Ovary (tissue), 9 donors: ENCODE data around the gene JARID2. TPM values are rescaled to one million over a fixed set of nuclear protein-coding genes. Genes with fewer than 3 reads are reported as not detected.

Experiments
- DNase-seq, 5 donors: peaks; one replicate each; pipeline ENCODE4 v3.0.0-alpha.2; 2019 to 2020
- H3K27ac ChIP-seq, 2 donors: fragments of 200-600 bp; one replicate each; pipeline versions ENCODE4 v1.5.1 to v1.8.0; 2019 to 2022
- H3K27me3 ChIP-seq: fragments of 200-600 bp; one replicate; pipeline ENCODE4 v1.8.0; 2022
- H3K36me3 ChIP-seq: fragments of 200-600 bp; sonication (generic); one replicate; pipeline ENCODE4 v1.5.1; 2019
- H3K4me1 ChIP-seq: one replicate; pipeline ENCODE4 v1.8.1; 2013; ENCODE audit warnings: mild to moderate bottlenecking, moderate library complexity; ENCODE audit not compliant: insufficient read depth
- H3K4me3 ChIP-seq: fragments of 200-600 bp; sonication (generic); one replicate; pipeline ENCODE4 v1.5.1; 2017
- H3K9me3 ChIP-seq, 2 donors: fragments of 200-600 bp in 1 of 2; sonication (generic) in 1 of 2; one replicate each; pipeline versions ENCODE4 v1.5.1 to v1.8.1; 2013 to 2019; ENCODE audit warnings: mild to moderate bottlenecking in 1 of 2, moderate library complexity in 1 of 2
- EP300 ChIP-seq: sonication (generic); formaldehyde crosslinking; IDR thresholded peaks from one replicate; pipeline ENCODE4 v1.6.1; 2017; ENCODE audit warnings: antibody characterized with exemption
- POLR2A ChIP-seq: fragments of 450-650 bp; IDR thresholded peaks from one replicate; pipeline ENCODE4 v1.6.1; 2017; ENCODE audit warnings: antibody characterized with exemption, mild to moderate bottlenecking, moderate library complexity
- WGBS, 3 donors: extraction: QIAGEN DNeasy Blood & Tissue Kit in 1 of 3; methylation state at CpG; one replicate each; pipeline versions ENCODE4 v1.1.5 to v1.1.7; 2013 to 2017; 5-methylcytosine and 5-hydroxymethylcytosine counted together
- intact Hi-C, 4 donors: fragments of 100-400 bp; cut with DNase I; formaldehyde crosslinking; loops; one replicate each; pipeline versions ENCODE4 v1.11.0 to v1.15.1; 2022 to 2023
- polyA plus RNA-seq, 2 donors: library from polyadenylated mRNA; stranded (reverse); fragments of 200-250 nt in 1 of 2; fragments of 350-450 nt in 1 of 2; fragmentation: Illumina TruSeq in 1 of 2; extraction: RNeasy Lipid Tissue Mini Kit (QIAGEN cat#74804) in 1 of 2; gene quantifications; one replicate each; pipeline ENCODE4 v1.2.3, GENCODE V29; 2013 to 2014
- total RNA-seq, 7 donors: library from RNA; depleted of rRNA in 2 of 7; stranded (reverse); fragments of >200 nt in 2 of 7; fragmentation: NEBNext Ultra II Directional in 3 of 7; extraction: Animal tissue kit (Norgen Biotek cat#: 25700) in 3 of 7; gene quantifications; one replicate each; pipeline versions ENCODE4 v1.1.0 to v1.2.4, GENCODE V29; 2016 to 2023
- TF ChIP-seq, protein P1 (sequence below), 3 donors: fragments of 450-650 bp in 2 of 3; fragments of 200-600 bp in 1 of 3; IDR thresholded peaks; one replicate each; pipeline versions ENCODE4 v1.5.1 to v1.8.0; 2016 to 2022; ENCODE audit warnings: antibody characterized with exemption in 3 of 3, mild to moderate bottlenecking in 1 of 3
- donor health status: DM: no; HTN: no; CAD: no; lungs with moderate emphysema.
- donor health status: DM: no; HTN: no; CAD: no.
- donor health status: Bipolar disorder and iron deficiency.
- donor health status: DM: yes; HTN: yes; CAD: no.
- donor health status: DM: no; HTN: no; CAD: no.
- donor health status: DM: yes; HTN: yes; CAD: no.

Gene JARID2
- total and polyA plus RNA-seq, 9 donors: 4.5 to 17.4 (median 8.7) TPM

DNA sequence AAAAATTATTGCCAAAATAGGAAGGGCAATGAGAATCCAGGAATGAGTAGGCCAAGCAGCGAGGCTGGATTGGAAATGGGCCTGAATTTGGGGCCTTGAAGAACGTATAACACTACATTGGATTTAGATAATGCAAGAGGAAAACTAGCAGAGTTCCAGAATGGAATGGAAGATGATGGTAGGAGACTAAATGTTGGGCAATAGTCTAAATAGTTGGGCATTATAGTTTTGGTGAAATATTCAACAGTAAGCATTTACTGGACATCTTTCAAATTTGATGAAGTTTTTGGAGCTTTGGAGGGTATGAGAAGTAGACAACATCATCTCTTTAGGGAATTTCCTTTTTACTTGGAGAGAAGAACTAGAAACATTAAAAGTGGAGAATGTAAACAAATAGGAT lies 3.4 kb upstream of the JARID2 start:
- no peak for DNase-seq
- H3K4me1 ChIP-seq: peaks cover 1% of the 10 kb centered on the region
- no peaks in the 10 kb centered on the region for H3K36me3 ChIP-seq
- no peak overlapping the region for H3K27ac ChIP-seq
- intact Hi-C loops: loop anchor here in 1 of 4 donors (10.0 kb wide), 2 partner anchors 252 to 1028 kb away; no protein-coding TSS in a partner anchor
- no peak overlapping the region for H3K4me3 ChIP-seq
- H3K9me3 ChIP-seq: no peaks in the 10 kb centered on the region
- H3K27me3 ChIP-seq: no peaks in the 10 kb centered on the region
- 53 to 87% (median 78%) methylated on average over 2 of the region's 2 CpGs for WGBS, 3 donors
- TF ChIP-seq EP300: no peak

DNA sequence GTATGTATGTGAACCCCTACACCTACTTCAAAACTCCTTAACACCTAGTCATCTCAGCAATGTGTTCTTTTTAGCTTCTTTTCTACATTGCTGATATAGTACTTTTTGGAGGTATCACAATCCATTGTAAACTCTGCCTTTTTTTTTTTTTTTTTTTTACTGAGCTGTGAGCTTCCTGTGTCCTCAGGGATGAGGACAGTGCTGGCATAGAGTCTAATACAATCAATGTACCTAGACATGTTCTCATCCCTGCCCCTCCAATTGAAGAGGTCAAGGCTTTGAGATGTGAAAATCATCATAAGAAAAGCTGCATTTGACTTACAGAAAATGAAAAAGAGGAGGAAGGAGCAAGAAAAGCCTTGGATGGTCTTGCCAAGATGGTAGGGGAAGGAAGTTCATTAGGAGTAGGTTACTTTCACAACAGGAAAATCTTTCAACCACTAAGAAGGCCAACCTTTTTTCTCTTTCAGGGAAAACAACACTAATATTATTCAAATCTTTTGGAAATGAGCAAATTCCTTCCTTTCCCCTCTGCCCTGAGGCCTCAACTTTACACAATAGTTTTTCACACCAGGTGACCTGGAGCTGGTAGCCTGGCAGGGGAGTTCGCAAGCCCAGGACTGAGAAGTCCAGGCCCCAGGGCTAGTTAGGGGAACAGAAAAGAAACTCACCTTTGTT lies 2.8 kb upstream of the JARID2 start:
- H3K36me3 ChIP-seq: no peaks in the 10 kb centered on the region
- H3K4me3 ChIP-seq: no peak overlapping the region
- no peaks in the 10 kb centered on the region for H3K27me3 ChIP-seq
- H3K4me1 ChIP-seq: peaks cover 1% of the 10 kb centered on the region
- DNase-seq: no peak
- intact Hi-C loops: loop anchor here in 1 of 4 donors (10.0 kb wide), 2 partner anchors 252 to 1028 kb away; no protein-coding TSS in a partner anchor
- H3K27ac ChIP-seq: no peak overlapping the region
- H3K9me3 ChIP-seq: no peaks in the 10 kb centered on the region
- WGBS, 3 donors: 87 to 96% (median 90%) methylated on average over 1 of the region's 1 CpG
- no peak for TF ChIP-seq EP300
- TF ChIP-seq POLR2A: no peak
- TF ChIP-seq, protein P1, sequence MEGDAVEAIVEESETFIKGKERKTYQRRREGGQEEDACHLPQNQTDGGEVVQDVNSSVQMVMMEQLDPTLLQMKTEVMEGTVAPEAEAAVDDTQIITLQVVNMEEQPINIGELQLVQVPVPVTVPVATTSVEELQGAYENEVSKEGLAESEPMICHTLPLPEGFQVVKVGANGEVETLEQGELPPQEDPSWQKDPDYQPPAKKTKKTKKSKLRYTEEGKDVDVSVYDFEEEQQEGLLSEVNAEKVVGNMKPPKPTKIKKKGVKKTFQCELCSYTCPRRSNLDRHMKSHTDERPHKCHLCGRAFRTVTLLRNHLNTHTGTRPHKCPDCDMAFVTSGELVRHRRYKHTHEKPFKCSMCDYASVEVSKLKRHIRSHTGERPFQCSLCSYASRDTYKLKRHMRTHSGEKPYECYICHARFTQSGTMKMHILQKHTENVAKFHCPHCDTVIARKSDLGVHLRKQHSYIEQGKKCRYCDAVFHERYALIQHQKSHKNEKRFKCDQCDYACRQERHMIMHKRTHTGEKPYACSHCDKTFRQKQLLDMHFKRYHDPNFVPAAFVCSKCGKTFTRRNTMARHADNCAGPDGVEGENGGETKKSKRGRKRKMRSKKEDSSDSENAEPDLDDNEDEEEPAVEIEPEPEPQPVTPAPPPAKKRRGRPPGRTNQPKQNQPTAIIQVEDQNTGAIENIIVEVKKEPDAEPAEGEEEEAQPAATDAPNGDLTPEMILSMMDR (IDR thresholded peaks at IDR 0.05): no peak

DNA sequence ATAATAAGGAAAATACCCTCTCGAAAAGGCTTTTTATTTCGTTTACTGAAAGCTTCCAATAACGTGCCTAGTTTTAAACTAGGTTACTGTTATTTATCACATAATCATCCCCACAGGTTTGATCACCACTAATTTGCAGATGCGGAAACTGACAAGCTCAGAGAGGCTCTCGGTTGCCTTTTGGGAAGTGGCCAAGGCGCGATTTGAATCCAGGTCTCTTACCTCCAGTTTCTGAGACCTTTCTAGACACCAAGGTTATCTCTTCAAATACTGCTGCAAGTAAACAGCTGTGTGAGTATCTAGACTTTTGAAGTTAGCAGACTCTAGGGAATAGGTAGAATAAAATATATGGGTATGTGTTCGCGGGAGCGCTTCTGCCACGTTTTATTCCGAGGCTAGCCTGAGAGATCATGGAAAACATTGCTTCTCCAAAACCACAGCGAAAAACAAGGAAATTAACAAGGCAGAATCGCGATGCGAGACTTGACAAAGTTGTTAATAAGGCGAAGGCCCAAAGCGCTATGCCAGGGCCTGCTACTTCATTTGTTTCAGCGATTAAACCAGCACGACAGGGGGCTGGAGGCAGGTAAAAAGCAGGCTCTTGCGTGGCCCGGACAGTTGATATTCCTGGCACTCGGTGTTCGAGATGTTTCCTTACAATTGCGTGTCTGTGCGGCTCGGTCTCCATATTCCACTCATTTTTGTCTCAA lies 1.8 kb upstream of the JARID2 start:
- H3K4me3 ChIP-seq: peak overlapping the region; percentile 91
- H3K4me1 ChIP-seq: peaks cover 1% of the 10 kb centered on the region
- H3K27me3 ChIP-seq: no peaks in the 10 kb centered on the region
- no peaks in the 10 kb centered on the region for H3K36me3 ChIP-seq
- peak in 4 of 5 donors; percentile 32 to 58 (median 45) for DNase-seq
- 51 to 61% (median 58%) methylated on average over 27 of the region's 27 CpGs for WGBS, 3 donors
- intact Hi-C loops: loop anchor here in 1 of 4 donors (10.0 kb wide), 2 partner anchors 251 to 1029 kb away; no protein-coding TSS in a partner anchor
- peak overlapping the region; percentile 91 to 92 for H3K27ac ChIP-seq
- H3K9me3 ChIP-seq: no peaks in the 10 kb centered on the region
- TF ChIP-seq POLR2A: no peak
- TF ChIP-seq, protein P1 (IDR thresholded peaks at IDR 0.05): no peak
- TF ChIP-seq EP300: no peak

DNA sequence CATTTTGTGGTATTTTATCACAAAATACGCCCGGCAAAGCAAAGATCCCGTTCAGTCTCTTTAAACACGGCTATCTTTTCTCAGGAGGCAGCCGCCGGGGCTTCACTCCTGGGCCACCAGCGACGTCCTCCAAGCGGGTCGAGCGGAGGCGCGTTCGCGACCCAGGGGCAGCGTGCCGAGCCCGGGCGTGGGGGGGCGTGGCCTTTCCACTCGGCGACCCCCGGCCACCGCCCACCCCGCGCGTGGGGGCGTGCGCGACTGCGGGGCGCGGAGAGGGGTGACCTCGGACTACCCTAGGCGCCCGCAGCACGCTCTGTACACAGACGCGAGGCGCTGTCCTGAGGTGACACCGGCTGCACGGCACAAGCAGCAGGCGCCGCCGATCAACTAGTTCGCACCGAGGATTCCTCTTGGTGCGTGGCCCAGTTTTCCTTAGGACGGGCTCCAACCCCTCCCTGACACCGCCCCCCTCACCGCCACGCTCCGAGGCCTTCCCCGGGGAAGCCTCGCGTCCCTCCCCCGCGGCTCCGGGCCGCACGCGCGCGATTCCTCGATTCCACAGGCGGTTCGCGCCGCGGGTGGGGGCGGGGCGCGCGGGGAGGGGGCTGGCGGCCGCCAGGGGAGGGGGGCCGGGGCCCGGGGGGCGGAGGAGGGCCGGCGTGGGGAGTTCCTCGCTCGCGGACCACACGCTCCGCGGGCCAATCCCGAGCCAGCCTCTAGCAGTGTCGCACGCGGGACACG lies 1.1 kb upstream of the JARID2 start:
- H3K9me3 ChIP-seq: no peaks in the 10 kb centered on the region
- intact Hi-C loops: loop anchor here in 2 of 4 donors (5.0 to 10.0 kb wide), 3 partner anchors 250 to 1032 kb away; no protein-coding TSS in a partner anchor
- H3K4me3 ChIP-seq: peak overlapping the region; percentile 91
- TF ChIP-seq POLR2A (no peak), EP300 (no peak)
- TF ChIP-seq, protein P1 (IDR thresholded peaks at IDR 0.05): no peak
- H3K27ac ChIP-seq: peak overlapping the region; percentile 91 to 92
- H3K4me1 ChIP-seq: peaks cover 1% of the 10 kb centered on the region
- no peaks in the 10 kb centered on the region for H3K27me3 ChIP-seq
- WGBS, 3 donors: 0 to 1% (median 0%) methylated on average over 60 to 91 of the region's 92 CpGs
- H3K36me3 ChIP-seq: no peaks in the 10 kb centered on the region
- DNase-seq: peak; percentile 84 to 89 (median 88)
